GM12878 (cell line): ENCODE measurements around the gene SARS1. TPM values are rescaled to one million over a fixed set of nuclear protein-coding genes. Genes with fewer than 3 reads are reported as not detected.

ENCODE experiments used
- BHLHE40 ChIP-seq, 2 experiments: fragments of 450-650 bp in 1 of 2; IDR thresholded peaks; 2 replicates each; pipeline ENCODE4 v1.6.1; 2011 to 2017; ENCODE audit warnings: low read depth in 2 of 2, borderline replicate concordance in 1 of 2, improper control_type of control experiment in 1 of 2, low read length in 1 of 2, mild to moderate bottlenecking in 1 of 2
- BRCA1 ChIP-seq: IDR thresholded peaks from 2 replicates; pipeline ENCODE4 v1.6.1; 2011; ENCODE audit warnings: low read depth, low read length, improper control_type of control experiment
- CBFB ChIP-seq: IDR thresholded peaks from 2 replicates; pipeline ENCODE4 v1.6.1; 2016; ENCODE audit warnings: antibody characterized with exemption, low read depth
- CBX5 ChIP-seq: sonication (generic); IDR thresholded peaks from 2 replicates; pipeline ENCODE4 v1.6.1; 2016; ENCODE audit warnings: low read depth, moderate library complexity, mild to moderate bottlenecking, inconsistent platforms
- CEBPB ChIP-seq, 2 experiments: fragments of 150-350 bp in 1 of 2; IDR thresholded peaks; 2 replicates each; pipeline ENCODE4 v1.6.1; 2012 to 2014; ENCODE audit warnings: low read depth in 2 of 2, low read length in 2 of 2, borderline replicate concordance in 1 of 2, inconsistent platforms in 1 of 2
- CEBPZ ChIP-seq: fragments of 150-350 bp; IDR thresholded peaks from 2 replicates; pipeline ENCODE4 v1.6.1; 2016; ENCODE audit warnings: low read depth, low read length
- CTCF ChIP-seq, 3 experiments: IDR thresholded peaks in 2 of 3; conservative IDR thresholded peaks in 1 of 3; 2 replicates each; pipeline ENCODE4 v1.5.1; 2011; ENCODE audit warnings: low read depth in 3 of 3, low read length in 3 of 3, mild to moderate bottlenecking in 3 of 3, control low read depth in 2 of 3, moderate library complexity in 2 of 3, inconsistent platforms in 1 of 3, mixed read lengths in 1 of 3; ENCODE audit not compliant: control insufficient read depth in 2 of 3, insufficient read depth in 1 of 3; ENCODE audit errors: extremely low read depth in 1 of 3
- DPF2 ChIP-seq: fragments of 450-650 bp; IDR thresholded peaks from 2 replicates; pipeline ENCODE4 v1.6.1; 2017; ENCODE audit warnings: mild to moderate bottlenecking
- EP300 ChIP-seq, 2 experiments: fragments of 150-350 bp in 1 of 2; IDR thresholded peaks; 2 replicates each; pipeline ENCODE4 v1.6.1; 2011 to 2012; ENCODE audit warnings: low read depth in 2 of 2, low read length in 2 of 2, borderline replicate concordance in 1 of 2, improper control_type of control experiment in 1 of 2, inconsistent platforms in 1 of 2; ENCODE audit not compliant: control insufficient read depth in 1 of 2
- IKZF2 ChIP-seq, 2 experiments: fragments of 450-650 bp; IDR thresholded peaks; 2 replicates each; pipeline ENCODE4 v1.6.1; 2017; ENCODE audit warnings: mild to moderate bottlenecking in 2 of 2, moderate library complexity in 2 of 2
- IRF4 ChIP-seq: IDR thresholded peaks from 2 replicates; pipeline ENCODE4 v1.6.1; 2011; ENCODE audit warnings: low read depth, low read length
- MLLT1 ChIP-seq: fragments of 450-650 bp; IDR thresholded peaks from 2 replicates; pipeline ENCODE4 v1.6.1; 2016; ENCODE audit warnings: mild to moderate bottlenecking
- MTA2 ChIP-seq: fragments of 450-650 bp; IDR thresholded peaks from 2 replicates; pipeline ENCODE4 v1.6.1; 2016; ENCODE audit warnings: low read depth, mild to moderate bottlenecking, moderate library complexity
- MTA3 ChIP-seq: IDR thresholded peaks from 2 replicates; pipeline ENCODE4 v1.6.1; 2012; ENCODE audit warnings: low read length, inconsistent platforms, borderline replicate concordance
- MYC ChIP-seq: IDR thresholded peaks from 2 replicates; pipeline ENCODE4 v1.6.1; 2011; ENCODE audit warnings: mild to moderate bottlenecking, low read length, moderate library complexity, inconsistent platforms; ENCODE audit not compliant: insufficient read depth, insufficient replicate concordance, insufficient read length, severe bottlenecking
- NFIC ChIP-seq: IDR thresholded peaks from 2 replicates; pipeline ENCODE4 v1.6.1; 2012; ENCODE audit warnings: low read depth, mild to moderate bottlenecking, inconsistent platforms, low read length, moderate library complexity
- NRF1 ChIP-seq: conservative IDR thresholded peaks from 2 replicates; pipeline ENCODE4 v1.6.1; 2011; ENCODE audit warnings: mild to moderate bottlenecking, low read depth, low read length, improper control_type of control experiment
- SMAD5 ChIP-seq: IDR thresholded peaks from 2 replicates; pipeline ENCODE4 v1.6.1; 2016; ENCODE audit warnings: antibody characterized with exemption, low read depth
- SRF ChIP-seq, 2 experiments: IDR thresholded peaks; 2 replicates each; pipeline ENCODE4 v1.6.1; 2011; ENCODE audit warnings: low read depth in 2 of 2, low read length in 2 of 2, mild to moderate bottlenecking in 1 of 2, moderate library complexity in 1 of 2
- USF1 ChIP-seq: IDR thresholded peaks from 2 replicates; pipeline ENCODE4 v1.6.1; 2011; ENCODE audit warnings: borderline replicate concordance, low read depth, mild to moderate bottlenecking, moderate library complexity, mixed read lengths, low read length; ENCODE audit not compliant: insufficient read depth; ENCODE audit errors: extremely low read length
- ZBED1 ChIP-seq: IDR thresholded peaks from 2 replicates; pipeline ENCODE4 v1.6.1; 2016; ENCODE audit warnings: borderline replicate concordance
- polyA plus RNA-seq, 11 experiments: library from polyadenylated mRNA; depleted of rRNA in 4 of 11; unstranded in 6 of 11; stranded (reverse) in 5 of 11; fragments of >200 nt; fragmentation: Nextera tagmentation in 4 of 11; fragmentation: Illumina TruSeq in 1 of 11; extraction: Ambion mirVana in 4 of 11; extraction: Trizol in 1 of 11; gene quantifications; 1 replicate in 1 of 11; 2 replicates in 10 of 11; pipeline versions ENCODE4 v1.2.1 to v1.2.3, GENCODE V29; 2011 to 2016; ENCODE audit warnings: inconsistent platforms in 2 of 11, missing spikeins in 2 of 11, low read depth in 1 of 11
- total RNA-seq, 4 experiments: library from RNA; depleted of rRNA in 3 of 4; stranded (reverse); fragments of >200 nt in 3 of 4; fragmentation: Illumina TruSeq in 1 of 4; extraction: Trizol in 1 of 4; gene quantifications; 2 replicates each; pipeline versions ENCODE4 v1.2.1 to v1.2.3, GENCODE V29; 2013 to 2021

SARS1 gene
- total and polyA plus RNA-seq, 10 of the 15 experiments (the other 5 are each of a cell fraction or from before 2014, with no cell fraction given), result 103 to 202 (median 138) TPM

- TF ChIP-seq ZBED1 (no peak), USF1 (no peak), MTA2 (no peak), BRCA1 (no peak), BHLHE40 (IDR thresholded peaks at IDR 0.05; ENCODE audit: borderline replicate concordance in 1 of 2, low read depth in 2 of 2, low read length in 1 of 2) (peak in 1 of 2 experiments; percentile 47; a peak in 1 of 4 replicates), CBX5 (no peak), IRF4 (no peak), MLLT1 (peak; percentile 28; the same call in 1 of the 2 replicates), CEBPB (IDR thresholded peaks at IDR 0.05; ENCODE audit: borderline replicate concordance in 1 of 2, low read depth in 2 of 2, low read length in 2 of 2) (no peak), IKZF2 (IDR thresholded peaks at IDR 0.05) (peak in 1 of 2 experiments; percentile 41; a peak in 1 of 4 replicates), DPF2 (no peak), SMAD5 (peak; percentile 67; the same call in 1 of the 2 replicates), CEBPZ (no peak), NRF1 (peak; percentile 97), CTCF (IDR thresholded peaks at IDR 0.05 in 2 of 3, conservative IDR thresholded peaks at IDR 0.05 in 1 of 3; ENCODE audit: control insufficient read depth in 2 of 3, extremely low read depth in 1 of 3, insufficient read depth in 1 of 3, low read depth in 3 of 3, low read length in 3 of 3) (no peak), NFIC (no peak), EP300 (IDR thresholded peaks at IDR 0.05; ENCODE audit: borderline replicate concordance in 1 of 2, control insufficient read depth in 1 of 2, low read depth in 2 of 2, low read length in 2 of 2) (0 out of 4 replicates have a peak, but pooled peaks of 1 of the 2 experiments have one; percentile 13), MTA3 (no peak), CBFB (no peak; the same call in 1 of the 2 replicates), MYC (no peak), SRF (IDR thresholded peaks at IDR 0.05; ENCODE audit: low read depth in 2 of 2, low read length in 2 of 2) (0 out of 4 replicates have a peak, but pooled peaks of 1 of the 2 experiments have one; percentile 49)
Observed at GRCh38 chr1:109213824-109214693, at the start of gene SARS1 (continued).
